Activated CD8-positive, alpha-beta memory T cell treated with anti-CD3 and anti-CD28 coated beads for 24 hours (primary cell): Measurements from ENCODE around the gene ARID3A.

Experiments
- DNase-seq: peaks from one replicate; pipeline ENCODE4 v3.0.0-alpha.2; 2020

ARID3A gene

DNA sequence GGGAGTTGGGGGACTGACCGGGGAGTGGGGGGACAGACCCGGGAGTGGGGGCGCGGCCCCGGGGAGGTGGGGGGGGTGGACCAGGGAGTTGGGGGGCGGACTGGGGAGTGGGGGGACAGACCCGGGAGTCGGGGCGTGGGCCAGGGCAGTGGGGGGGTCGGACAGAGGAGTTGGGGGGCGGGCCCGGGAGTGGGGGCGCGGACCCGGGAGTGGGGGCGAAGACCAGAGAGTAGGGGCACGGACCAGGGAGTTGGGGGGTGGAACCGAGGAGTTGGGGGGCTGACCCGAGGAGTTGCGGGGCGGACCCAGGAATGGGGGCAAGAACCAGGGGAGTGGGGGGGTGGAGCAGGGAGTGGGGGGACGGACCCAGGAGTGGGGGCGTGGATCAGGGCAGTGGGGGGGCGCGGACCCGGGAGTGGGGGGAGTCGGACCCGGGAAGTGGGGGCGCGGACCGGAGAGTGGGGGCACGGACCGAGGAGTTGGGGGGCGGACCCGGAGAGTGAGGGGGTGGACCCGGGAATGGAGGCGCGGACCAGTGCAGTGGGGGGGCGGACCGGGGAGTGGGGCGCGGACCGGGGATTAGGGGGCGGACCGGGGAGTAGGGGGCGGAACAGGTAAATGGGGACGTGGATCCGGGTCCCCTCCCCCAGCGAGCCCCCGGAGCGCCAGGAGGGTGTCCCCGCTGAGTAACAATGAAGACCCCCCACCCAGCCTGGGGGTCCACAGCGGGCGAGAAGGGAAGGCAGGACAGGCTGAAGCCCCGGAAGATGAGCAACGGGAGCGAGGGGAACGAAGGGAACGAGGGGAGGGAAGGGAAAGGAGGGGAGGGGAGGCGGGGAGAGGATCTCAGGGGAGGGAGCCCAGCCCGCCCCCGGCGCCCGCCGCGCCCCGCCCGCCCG is 13.4 kb upstream of the ARID3A start:
- DNase-seq: no peak

DNA sequence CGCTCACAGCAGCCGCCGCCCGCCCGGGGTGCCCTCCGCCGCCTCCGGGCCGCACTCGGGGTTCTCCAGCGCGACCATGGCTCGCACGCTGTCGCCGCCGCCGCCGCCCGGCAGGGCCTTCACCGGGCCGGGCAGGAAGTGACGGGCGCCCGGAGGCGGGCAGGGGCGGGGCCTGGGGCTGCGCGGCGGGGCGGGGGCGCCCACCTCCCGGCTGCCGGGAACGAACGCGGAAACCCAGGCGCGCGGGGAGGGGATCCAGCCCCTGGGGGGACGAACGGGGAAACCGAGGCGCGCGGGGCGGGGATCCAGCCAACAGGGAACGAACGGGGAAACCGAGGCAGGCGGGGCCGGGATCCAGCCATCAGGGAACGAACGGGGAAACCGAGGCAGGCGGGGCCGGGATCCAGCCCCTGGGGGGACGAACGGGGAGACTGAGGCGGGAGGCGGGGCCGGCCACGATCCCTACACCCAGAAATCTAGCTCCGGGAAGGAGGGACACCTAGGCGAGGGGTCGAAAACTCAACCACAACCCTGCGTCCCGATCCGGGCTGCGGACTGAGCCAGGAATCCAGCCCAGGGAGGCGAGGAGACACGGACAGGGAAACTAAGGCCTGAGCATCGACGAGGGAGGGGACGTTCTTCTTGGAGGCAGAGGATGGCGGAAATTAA is 12.6 kb upstream of the ARID3A start, which contains the start of gene R3HDM4:
Gene R3HDM4, minus strand, starts transcription at position 140 of the 669 bp plus-strand sequence. Its CDS starts 62 bp downstream, at position 78.
- peak; percentile 93 for DNase-seq

DNA sequence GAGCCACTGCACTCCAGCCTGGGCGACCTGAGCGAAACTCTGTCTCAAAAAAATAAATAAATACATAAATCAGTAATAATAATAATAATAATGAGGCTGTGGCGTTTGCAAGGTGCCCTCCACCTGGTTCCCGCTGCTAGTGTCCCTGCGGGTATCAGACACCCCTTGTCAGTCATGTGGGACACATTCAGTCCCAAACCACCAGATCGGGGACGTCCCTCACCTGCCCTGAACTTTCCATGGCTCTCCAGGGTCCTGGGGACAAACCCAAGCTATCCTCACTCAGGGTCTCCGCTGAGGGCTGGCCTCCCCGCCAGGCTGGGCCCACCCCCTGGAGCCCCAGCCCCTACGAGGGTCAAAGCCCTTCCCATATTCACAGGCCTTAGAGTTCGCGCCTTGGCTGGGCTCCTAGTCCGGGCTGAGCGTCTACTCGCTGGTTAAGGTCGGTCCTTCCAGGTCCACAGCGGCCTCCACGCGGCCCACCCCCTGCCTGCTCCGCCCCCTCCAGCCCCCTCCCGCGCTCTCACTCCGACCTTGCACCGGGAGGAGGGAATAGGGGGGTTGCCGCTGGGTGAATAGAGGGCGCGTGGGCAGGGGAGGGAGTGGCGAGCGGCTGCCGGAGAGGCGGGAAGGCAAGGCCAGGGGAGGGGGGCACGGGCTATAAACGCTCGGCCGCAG is 9.1 kb upstream of the ARID3A start:
- no peak for DNase-seq

DNA sequence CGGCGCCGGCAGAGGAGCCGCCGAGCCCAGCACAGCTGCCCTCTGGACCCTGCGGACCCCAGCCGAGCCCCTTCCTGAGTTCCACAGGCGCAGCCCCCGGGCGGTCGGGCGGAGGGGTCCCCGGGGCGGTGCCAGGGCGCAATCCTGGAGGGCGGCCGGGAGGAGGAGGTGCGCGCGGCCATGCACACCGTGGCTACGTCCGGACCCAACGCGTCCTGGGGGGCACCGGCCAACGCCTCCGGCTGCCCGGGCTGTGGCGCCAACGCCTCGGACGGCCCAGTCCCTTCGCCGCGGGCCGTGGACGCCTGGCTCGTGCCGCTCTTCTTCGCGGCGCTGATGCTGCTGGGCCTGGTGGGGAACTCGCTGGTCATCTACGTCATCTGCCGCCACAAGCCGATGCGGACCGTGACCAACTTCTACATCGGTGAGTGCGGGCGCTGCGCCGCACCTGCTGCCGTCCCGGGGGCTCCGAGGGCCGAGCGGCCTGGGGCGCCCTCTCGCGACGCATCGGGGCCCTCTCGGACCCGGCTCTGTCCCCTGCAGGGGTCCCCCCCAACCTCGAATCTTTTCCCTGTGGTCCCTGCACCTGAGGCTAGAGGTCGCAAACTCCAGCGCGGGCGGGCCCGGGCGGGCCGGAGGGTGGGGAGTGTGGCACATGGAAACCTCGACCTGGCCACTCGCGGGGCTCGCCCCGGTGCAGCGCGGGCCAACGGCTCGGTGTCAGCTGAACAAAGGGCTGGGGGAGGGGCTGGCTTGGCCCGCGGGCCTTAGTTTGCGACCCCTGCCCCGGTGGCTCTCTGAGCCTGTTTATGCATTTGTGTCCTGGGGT is 8.3 kb upstream of the ARID3A start, which contains the start of gene KISS1R:
Gene KISS1R, plus strand, starts transcription at position 11 of the 829 bp plus-strand sequence. Its CDS starts 170 bp downstream, at position 181.
- DNase-seq: peak; percentile 77

DNA sequence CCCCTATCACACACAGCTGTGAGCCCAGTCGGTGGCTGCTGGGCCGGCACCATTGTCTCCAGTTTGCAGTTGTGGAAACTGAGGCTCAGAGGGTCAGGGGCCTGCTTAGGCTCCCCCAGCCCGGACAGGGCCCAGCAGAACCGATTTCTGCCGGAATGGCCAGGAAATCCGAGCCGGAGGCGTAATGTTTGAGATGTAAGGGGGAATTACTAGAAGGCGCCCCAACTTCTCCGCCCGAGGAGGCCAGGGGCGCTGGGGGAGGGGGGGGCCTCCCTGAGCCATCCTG is 7.7 kb upstream of the ARID3A start:
- no peak for DNase-seq

DNA sequence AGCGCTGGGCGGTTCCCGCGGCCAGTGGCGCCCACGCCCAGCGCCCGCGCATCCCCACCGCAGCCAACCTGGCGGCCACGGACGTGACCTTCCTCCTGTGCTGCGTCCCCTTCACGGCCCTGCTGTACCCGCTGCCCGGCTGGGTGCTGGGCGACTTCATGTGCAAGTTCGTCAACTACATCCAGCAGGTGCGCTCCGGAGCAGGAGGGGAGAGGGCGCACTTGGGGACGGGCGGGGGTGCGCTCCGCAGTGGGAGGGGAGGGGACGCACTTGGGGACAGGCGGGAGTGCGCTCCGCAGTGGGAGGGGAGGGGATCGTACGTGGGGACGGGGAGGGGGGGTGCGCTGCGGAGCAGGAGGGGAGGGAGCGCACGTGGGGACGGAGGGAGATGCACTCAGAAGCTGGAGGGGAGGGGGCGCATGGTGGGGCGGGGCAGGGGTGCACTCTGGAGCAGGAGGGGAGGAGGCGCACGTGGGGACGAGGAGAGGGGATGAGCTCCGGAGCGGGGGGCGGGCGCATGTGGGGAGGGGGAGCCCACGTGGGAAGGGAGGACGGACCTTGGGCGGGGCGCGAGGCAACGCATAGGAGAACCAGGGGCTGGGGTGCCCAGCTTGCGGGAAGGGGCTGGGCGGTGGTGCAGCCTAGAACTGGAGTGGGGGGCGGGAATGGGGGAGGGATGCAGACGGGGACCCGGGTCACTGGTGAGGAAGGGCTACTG is 7.2 kb upstream of the ARID3A start:
- DNase-seq: no peak

DNA sequence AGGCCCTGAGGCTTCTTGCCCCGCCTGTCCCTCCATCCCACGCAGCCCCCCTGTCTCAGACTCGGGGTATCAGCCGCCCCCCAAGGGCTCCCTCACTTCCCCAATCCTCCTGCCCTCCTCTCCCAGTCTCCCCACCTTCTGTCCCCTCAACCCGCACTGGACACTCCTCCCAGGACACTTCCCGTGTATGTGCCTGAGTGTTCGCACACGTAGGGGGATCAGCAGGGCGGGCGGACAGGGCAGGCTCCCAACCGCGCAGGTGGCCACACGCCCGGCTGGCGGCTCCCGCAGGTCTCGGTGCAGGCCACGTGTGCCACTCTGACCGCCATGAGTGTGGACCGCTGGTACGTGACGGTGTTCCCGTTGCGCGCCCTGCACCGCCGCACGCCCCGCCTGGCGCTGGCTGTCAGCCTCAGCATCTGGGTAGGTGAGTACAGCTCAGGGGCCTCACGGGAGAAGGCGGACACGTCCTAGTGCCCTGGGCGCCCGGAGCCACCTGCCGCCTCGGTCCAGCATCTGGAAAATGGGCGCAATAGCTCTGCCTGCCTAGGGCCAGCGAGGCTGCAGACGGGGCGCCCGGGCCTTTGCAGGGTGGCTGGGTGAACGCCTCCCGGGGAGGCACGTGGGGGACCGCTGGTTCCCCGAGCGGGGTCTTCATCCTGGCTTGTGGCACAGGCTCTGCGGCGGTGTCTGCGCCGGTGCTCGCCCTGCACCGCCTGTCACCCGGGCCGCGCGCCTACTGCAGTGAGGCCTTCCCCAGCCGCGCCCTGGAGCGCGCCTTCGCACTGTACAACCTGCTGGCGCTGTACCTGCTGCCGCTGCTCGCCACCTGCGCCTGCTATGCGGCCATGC is 6.4 kb upstream of the ARID3A start:
- peak; percentile 74 for DNase-seq

DNA sequence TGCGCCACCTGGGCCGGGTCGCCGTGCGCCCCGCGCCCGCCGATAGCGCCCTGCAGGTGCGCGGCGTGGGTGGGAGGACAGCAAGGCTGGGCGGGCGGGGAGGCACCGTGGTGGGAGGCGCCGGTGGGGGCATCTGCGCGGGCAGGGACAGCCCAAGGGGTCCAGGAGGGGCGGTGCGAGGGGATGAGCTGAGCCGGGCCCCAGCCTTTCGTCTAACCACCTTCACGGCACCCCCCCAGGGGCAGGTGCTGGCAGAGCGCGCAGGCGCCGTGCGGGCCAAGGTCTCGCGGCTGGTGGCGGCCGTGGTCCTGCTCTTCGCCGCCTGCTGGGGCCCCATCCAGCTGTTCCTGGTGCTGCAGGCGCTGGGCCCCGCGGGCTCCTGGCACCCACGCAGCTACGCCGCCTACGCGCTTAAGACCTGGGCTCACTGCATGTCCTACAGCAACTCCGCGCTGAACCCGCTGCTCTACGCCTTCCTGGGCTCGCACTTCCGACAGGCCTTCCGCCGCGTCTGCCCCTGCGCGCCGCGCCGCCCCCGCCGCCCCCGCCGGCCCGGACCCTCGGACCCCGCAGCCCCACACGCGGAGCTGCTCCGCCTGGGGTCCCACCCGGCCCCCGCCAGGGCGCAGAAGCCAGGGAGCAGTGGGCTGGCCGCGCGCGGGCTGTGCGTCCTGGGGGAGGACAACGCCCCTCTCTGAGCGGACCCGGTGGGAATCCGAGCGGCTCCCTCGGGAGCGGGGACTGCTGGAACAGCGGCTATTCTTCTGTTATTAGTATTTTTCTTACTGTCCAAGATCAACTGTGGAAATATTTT is 5.6 kb upstream of the ARID3A start:
- DNase-seq: peak; percentile 82

DNA sequence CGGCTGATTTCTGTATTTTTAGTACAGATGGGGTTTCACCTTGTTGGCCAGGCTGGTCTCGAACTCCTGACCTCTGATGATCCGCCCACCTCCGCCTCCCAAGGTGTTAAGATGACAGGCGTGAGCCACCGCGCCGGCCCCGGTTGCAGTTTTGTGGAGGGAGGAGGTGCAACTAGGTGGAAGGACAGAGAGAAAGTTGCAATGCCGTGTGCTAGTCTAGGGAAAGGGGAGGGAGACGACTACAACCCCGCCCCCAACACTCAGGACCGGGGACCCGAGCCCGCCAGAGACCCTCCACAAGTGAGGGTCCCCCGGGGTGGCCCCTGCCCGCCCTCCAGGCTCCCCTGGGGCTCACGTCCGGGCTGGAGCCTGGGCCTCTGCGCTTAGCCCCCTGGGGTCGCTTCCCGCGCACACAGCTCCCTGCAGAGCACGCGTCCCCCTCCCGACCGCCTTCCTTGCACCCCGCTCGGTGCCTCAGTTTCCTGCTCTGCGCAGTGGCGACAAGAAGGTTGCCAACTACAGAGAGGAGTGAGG is 1.2 kb upstream of the ARID3A start:
- peak; percentile 69 for DNase-seq

DNA sequence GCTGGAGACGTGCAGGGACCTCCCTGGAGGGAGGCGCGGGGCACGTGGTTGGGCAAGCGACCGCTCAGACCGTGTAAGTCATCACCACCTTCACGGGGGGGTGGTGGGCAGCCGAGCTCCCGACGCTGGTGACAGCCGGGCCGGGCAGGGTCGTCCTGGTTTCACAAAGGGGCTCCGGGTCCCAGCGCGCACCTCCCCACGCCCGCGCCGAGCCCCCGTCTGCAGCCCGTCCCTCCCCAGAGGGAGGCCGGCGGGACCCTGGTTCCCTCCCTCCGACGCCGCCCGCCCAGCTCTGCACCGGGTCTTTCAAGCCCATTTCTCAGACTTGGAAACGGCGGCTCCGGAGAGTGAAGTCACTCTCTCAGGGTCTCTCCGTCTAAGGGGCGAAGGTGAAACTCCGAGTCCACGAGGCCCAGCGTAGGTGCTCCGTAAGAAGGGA is 729 bp upstream of the ARID3A start:
- DNase-seq: peak; percentile 71

DNA sequence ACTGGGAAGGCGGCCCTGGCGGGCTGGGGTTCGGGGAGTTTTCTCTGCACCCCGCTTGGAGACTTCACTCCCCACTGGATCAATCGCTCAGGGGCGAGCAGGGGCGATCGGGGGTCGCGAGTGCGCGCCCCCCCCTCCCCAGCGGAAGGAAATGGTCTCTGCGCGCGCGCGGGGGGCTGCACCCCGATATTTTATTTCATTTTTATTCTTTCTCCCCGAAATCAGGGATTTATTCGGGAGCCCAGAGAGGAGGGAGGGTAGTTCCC is 421 bp downstream of the ARID3A start:
- no peak for DNase-seq

DNA sequence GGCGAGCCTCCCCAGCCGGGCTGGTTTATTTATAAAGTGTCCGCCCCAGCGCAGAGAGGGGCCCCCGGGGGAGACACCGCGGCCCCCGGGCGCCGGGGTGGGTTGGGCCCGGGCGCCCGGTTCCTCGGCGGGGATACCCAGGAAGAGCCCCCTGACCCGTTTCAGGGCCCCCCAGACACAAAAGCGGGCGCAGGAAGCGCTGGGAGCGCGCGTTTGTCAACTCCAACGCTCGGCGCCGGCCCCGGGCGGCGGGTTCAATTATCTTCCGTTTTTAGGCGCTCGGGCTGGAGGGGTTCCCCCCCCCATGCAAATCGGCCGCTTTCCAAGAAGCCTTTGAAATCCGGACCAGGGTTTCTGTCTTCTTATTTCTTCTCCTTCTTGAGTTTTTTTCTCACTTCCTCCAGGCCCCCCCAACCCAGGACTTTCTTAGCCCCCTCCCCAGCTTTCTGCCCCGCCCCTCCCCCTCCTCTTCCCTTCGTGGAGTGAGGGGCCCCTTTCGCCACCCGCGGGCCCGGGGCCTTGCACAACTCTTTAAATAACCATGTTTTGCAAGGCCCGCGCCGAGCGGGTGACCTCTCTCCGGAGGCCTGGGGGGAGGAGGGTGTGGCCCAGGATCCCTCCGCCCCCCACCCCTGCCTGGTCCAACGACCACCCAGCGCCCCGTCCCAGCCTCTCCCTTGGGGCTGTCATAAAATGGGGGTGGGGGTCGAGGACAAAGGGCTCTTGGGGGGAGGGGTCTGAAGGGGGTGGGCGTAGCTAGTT is 935 bp downstream of the ARID3A start:
- peak; percentile 72 for DNase-seq

DNA sequence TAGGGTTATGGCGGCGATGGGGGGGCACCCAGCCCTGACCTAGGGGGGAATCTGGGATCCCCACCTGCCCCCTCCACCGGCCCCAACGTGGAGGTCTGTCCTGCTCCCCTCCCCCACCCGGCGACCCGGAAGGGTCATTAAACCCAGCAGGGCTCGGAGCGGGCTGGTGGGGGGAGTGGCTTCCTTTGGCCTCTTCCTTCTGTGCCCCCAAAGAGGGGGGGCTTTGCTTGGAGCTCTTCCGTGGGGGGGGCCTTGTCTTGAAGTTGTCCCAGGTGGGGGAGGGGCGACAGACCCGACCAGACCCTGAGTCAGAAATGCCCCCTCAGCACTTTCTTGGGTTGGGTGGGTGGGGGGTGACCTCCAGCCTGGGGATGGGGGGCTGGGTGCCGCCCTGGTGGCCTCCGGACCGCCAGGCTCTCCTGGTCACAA is 1.5 kb downstream of the ARID3A start:
- no peak for DNase-seq

DNA sequence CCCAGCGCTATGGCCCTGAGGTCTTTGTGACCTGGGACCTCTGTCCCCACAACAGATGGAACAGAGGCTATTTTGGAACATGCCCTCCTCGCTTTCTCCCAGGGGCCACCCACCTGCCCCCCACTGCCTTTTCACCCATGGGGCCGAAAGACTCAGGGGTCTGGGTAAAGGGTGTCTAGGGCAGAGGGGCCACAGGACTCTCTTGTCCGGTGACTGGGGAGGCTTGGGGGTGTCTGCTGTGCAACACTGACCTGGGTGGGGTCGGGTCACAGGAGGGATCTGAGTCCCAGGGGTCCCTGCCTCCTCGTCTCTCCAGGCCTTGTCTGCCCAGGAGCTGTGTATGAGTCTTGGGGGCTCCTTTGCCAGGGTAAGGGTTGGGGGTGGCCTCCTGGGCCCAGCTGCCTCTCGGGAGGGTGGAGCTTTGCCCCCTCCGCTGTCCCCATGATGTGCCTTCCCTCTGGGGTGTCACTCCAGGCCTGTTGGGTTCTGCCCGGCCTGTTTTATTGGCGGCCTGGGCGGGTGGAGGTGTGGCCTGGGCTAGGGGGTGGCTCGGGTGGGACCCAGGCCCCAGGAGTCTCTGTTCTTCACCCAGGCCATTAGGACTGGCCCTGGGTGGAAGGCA is 2.1 kb downstream of the ARID3A start:
- no peak for DNase-seq

DNA sequence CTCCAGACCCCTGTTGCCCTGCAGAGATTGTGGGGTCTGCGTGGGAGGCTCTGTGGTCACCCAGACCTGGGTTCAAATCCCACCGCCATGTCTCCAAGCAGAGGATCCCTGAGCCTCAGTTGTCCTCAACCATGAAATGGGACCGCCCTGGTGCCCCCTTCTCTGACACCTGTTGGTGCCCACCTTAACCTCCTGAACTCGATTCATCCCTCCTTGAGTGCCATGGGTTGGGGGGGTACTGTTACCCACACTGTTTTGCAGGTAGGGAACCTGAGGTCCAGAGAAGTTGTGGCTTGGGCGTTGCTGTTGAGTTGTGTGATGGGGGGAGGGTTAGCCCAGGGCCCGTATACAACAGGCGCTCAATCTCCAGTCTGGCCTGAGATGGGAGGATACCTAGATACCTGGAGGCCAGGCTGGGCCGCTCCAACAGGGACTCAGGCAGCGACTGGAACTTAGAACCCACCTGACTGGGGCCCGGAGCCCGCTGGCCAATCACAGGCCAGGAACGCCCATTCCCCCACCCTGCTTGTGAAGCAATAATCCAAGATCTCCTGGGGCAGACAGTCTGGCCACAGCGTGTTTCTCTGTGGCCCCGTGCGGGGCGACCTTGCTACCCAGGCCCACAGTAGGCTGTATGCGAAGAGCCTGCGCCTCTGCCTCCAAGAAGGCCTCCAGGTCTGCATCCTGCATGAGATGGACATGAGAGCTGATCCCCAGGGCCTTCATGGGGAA is 2.8 kb downstream of the ARID3A start:
- no peak for DNase-seq

DNA sequence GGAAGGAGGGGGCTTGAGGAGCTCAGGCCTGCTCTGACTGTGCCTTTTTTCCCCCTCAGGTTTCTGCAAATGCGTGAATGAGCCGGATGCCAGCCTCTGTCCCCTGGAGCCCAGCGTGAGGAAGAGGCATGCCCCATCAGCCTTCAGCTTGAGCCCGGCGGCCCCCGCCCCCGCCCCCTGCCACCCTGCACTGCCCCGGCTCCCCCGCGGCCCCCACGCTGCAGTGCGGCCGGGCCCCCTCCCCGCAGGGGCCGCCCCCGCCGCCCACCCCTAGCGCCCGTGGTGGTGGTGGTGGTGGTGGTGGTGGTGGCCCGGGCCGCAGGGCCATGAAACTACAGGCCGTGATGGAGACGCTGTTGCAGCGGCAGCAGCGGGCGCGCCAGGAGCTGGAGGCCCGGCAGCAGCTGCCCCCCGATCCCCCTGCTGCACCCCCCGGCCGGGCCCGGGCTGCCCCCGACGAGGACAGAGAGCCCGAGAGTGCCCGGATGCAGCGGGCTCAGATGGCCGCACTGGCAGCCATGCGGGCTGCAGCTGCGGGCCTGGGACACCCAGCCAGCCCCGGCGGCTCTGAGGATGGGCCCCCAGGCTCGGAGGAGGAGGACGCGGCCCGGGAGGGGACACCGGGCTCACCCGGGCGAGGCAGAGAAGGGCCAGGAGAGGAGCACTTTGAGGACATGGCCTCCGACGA is 3.5 kb downstream of the ARID3A start:
- no peak for DNase-seq

DNA sequence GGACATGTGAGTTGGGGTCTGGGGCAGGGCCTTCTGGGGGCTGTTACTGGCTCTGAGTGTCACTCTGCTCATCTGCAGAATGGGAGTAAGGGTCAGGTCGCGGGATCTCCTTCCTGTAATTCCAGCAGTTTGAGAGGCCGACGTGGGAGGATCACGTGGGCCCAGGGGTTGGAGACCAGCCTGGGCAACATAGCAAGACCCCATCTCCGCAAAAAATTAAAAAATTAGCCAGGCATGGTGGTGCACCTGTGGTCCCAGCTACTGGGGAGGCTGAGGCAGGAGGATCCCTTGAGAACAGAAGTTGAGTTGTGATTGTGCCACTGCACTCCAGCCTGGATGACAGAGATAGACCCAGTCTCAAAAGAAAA is 4.0 kb downstream of the ARID3A start:
- no peak for DNase-seq
